ENCODE data around the gene OPCML. TPM values are rescaled to one million over a fixed set of nuclear protein-coding genes. Genes with fewer than 3 reads are reported as not detected.

The OPCML gene
- total and polyA plus RNA-seq, 2 donors (not counting 1 experiment from before 2014, with no cell fraction given), result not detected

DNA sequence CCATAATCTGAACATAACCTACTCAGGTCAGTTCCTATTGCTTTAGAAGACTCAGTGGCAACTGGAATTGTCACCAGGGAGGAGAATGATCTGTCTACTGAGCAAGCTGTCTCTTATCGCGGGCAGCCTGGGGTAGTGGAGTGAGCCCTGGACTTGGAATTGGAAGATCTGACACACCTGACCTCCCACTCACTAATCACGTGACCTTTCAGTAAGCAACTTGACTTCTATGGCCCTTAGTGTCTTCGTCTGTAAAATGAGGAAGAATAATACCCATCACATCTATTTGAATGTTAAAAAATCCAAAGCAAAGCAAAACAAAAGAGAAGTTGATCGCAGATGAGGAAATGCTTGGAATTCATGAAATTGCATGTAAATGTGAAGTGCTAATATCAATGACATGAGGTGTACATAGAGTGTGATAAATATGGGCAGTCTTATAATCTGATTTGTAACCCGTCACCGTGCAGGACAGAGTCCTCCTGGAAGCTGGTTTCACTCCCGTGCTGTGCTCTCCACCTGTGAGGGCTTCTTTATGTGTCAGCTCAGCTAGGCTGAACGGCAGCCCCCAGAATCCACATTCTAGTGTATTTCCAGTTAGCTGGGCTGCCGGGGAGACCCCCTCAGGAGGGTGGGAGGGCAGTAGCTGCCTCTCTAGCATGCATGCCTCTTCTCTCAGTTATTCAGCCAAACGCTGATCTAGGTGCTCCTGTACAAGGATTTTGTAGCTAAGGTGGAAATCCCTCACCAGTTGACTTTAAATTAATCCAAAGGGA is 482.9 kb downstream of the OPCML start:
- no peak overlapping the region for H3K4me3 Mint-ChIP-seq
- Histone ChIP-seq H3K4me3 (ENCODE audit: control extremely low read depth in 1 of 5, extremely low read depth in 1 of 5, insufficient read depth in 1 of 5, low read depth in 2 of 5, low read length in 4 of 5) (no peak overlapping the region), H4K20me1 (ENCODE audit: control insufficient read depth, insufficient read depth, low read length, poor library complexity, severe bottlenecking) (no peaks in the 10 kb centered on the region), H3K4me2 (replicated peaks; ENCODE audit: low read depth, low read length, poor library complexity, severe bottlenecking) (no peak overlapping the region), H3K9ac (ENCODE audit: low read length) (no peak overlapping the region), H3K4me1 (ENCODE audit: control insufficient read depth in 2 of 2, insufficient read depth in 2 of 2, low read length in 2 of 2) (no peaks in the 10 kb centered on the region), H3K79me2 (ENCODE audit: control insufficient read depth, insufficient read depth, low read length) (no peaks in the 10 kb centered on the region), H3K27me3 (replicated peaks in 1 of 4; ENCODE audit: control extremely low read depth in 1 of 4, control insufficient read depth in 3 of 4, insufficient read depth in 4 of 4, low read length in 3 of 4) (no peaks in the 10 kb centered on the region), H3K9me3 (ENCODE audit: control extremely low read depth in 1 of 3, control insufficient read depth in 2 of 3, insufficient read depth in 1 of 3, low read length in 2 of 3) (peaks cover 0 to 5% (median 0%) of the 10 kb centered on the region in 3 donors), H3K36me3 (replicated peaks in 1 of 2; ENCODE audit: control extremely low read depth in 1 of 2, control insufficient read depth in 1 of 2, extremely low read depth in 1 of 2, insufficient read depth in 2 of 2, low read length in 1 of 2) (no peaks in the 10 kb centered on the region), H3K27ac (ENCODE audit: low read length in 2 of 2) (no peak overlapping the region), H2AFZ (ENCODE audit: insufficient read depth, low read depth, low read length, poor library complexity, severe bottlenecking) (no peak overlapping the region)
- ChIA-PET POLR2A (no interaction called here), CTCF (no interaction called here)
- no peaks in the 10 kb centered on the region for H3K9me3 Mint-ChIP-seq (ENCODE audit: insufficient read depth)
- no peaks in the 10 kb centered on the region for H3K4me1 Mint-ChIP-seq
- intact Hi-C loops (cut with micrococcal nuclease), result no loop called here
- ATAC-seq (ENCODE audit: low read depth) (no peak), DNase-seq (no peak)
- no peak overlapping the region for H3K27ac Mint-ChIP-seq
- H3K27me3 Mint-ChIP-seq, result no peaks in the 10 kb centered on the region
- TF ChIP-seq, protein P1, sequence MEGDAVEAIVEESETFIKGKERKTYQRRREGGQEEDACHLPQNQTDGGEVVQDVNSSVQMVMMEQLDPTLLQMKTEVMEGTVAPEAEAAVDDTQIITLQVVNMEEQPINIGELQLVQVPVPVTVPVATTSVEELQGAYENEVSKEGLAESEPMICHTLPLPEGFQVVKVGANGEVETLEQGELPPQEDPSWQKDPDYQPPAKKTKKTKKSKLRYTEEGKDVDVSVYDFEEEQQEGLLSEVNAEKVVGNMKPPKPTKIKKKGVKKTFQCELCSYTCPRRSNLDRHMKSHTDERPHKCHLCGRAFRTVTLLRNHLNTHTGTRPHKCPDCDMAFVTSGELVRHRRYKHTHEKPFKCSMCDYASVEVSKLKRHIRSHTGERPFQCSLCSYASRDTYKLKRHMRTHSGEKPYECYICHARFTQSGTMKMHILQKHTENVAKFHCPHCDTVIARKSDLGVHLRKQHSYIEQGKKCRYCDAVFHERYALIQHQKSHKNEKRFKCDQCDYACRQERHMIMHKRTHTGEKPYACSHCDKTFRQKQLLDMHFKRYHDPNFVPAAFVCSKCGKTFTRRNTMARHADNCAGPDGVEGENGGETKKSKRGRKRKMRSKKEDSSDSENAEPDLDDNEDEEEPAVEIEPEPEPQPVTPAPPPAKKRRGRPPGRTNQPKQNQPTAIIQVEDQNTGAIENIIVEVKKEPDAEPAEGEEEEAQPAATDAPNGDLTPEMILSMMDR (IDR thresholded peaks at IDR 0.05), result no peak
- no peak for TF ChIP-seq EZH2 (IDR thresholded peaks at IDR 0.05; ENCODE audit: borderline replicate concordance, insufficient read depth, low read depth, low read length, poor library complexity, severe bottlenecking)
- WGBS (ENCODE audit: insufficient coverage), result 78% methylated on average over 5 of the region's 11 CpGs

DNA sequence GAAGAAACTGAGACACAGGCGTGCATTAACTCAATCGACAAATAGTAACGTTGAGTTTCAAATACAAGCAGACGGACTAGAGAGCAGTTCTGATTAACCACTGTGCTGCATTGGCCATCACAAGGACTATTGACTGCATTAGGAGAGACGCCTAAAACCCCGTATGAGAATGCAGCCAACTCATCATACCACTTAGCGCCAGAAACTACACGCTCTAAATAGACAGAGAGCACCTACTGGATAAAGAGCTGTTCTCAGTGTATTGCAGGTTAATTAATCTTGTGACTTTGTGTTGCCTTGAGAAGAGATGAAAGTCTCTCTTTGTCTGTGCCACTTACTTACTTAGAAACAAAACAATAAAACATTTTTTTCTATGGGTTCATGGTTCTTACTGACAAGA is 484.0 kb downstream of the OPCML start:
- Mint-ChIP-seq H3K27me3 (no peaks in the 10 kb centered on the region), H3K4me1 (no peaks in the 10 kb centered on the region)
- POLR2A ChIA-PET, result no interaction called here

More for the DNA sequence above, 484.0 kb downstream of the OPCML start:
- H3K27ac ChIP-seq (ENCODE audit: low read length in 2 of 2), result no peak overlapping the region
- no peaks in the 10 kb centered on the region for H4K20me1 ChIP-seq (ENCODE audit: control insufficient read depth, insufficient read depth, low read length, poor library complexity, severe bottlenecking)
- H3K79me2 ChIP-seq (ENCODE audit: control insufficient read depth, insufficient read depth, low read length), result no peaks in the 10 kb centered on the region
- no peaks in the 10 kb centered on the region for H3K36me3 ChIP-seq (replicated peaks in 1 of 2; ENCODE audit: control extremely low read depth in 1 of 2, control insufficient read depth in 1 of 2, extremely low read depth in 1 of 2, insufficient read depth in 2 of 2, low read length in 1 of 2)
- 100% methylated on average over 3 of the region's 8 CpGs for WGBS (ENCODE audit: insufficient coverage)
- TF ChIP-seq EZH2 (IDR thresholded peaks at IDR 0.05; ENCODE audit: borderline replicate concordance, insufficient read depth, low read depth, low read length, poor library complexity, severe bottlenecking), result no peak
- TF ChIP-seq, protein P1 (IDR thresholded peaks at IDR 0.05), result no peak
- ATAC-seq (ENCODE audit: low read depth) (no peak), DNase-seq (no peak)
- H3K4me1 ChIP-seq (ENCODE audit: control insufficient read depth in 2 of 2, insufficient read depth in 2 of 2, low read length in 2 of 2), result no peaks in the 10 kb centered on the region
- no peaks in the 10 kb centered on the region for H3K27me3 ChIP-seq (replicated peaks in 1 of 4; ENCODE audit: control extremely low read depth in 1 of 4, control insufficient read depth in 3 of 4, insufficient read depth in 4 of 4, low read length in 3 of 4)
- H3K9me3 ChIP-seq (ENCODE audit: control extremely low read depth in 1 of 3, control insufficient read depth in 2 of 3, insufficient read depth in 1 of 3, low read length in 2 of 3), result peaks cover 0 to 6% (median 0%) of the 10 kb centered on the region in 3 donors
- intact Hi-C loops (cut with micrococcal nuclease), result no loop called here
- H3K9ac ChIP-seq (ENCODE audit: low read length), result no peak overlapping the region
- CTCF ChIA-PET, result no interaction called here
- H3K9me3 Mint-ChIP-seq (ENCODE audit: insufficient read depth), result no peaks in the 10 kb centered on the region
- no peak overlapping the region for H3K4me3 ChIP-seq (ENCODE audit: control extremely low read depth in 1 of 5, extremely low read depth in 1 of 5, insufficient read depth in 1 of 5, low read depth in 2 of 5, low read length in 4 of 5)
- no peak overlapping the region for H3K4me3 Mint-ChIP-seq
- no peak overlapping the region for H2AFZ ChIP-seq (ENCODE audit: insufficient read depth, low read depth, low read length, poor library complexity, severe bottlenecking)
- H3K4me2 ChIP-seq (replicated peaks; ENCODE audit: low read depth, low read length, poor library complexity, severe bottlenecking), result no peak overlapping the region
- no peak overlapping the region for H3K27ac Mint-ChIP-seq
